ENCODE measurements around the gene TSSC4.

Gene TSSC4

GRCh38 chr11:2376751-2377451, 23.6 kb upstream of the TSSC4 start, which contains the start of gene CD81:
CD81 (plus strand) TSS chr11:2377310; CDS start chr11:2377550, 240 bp downstream.
- DNase-seq (ENCODE audit: low spot score) (no peak), ATAC-seq (ENCODE audit: low read depth) (peak; percentile 44)
- Histone ChIP-seq H3K9me3 (ENCODE audit: severe bottlenecking) (no peaks in the 10 kb centered on the region), H3K4me1 (ENCODE audit: insufficient read depth, poor library complexity, severe bottlenecking) (peaks cover 3% of the 10 kb centered on the region), H3K36me3 (ENCODE audit: low read depth) (peaks cover 4% of the 10 kb centered on the region), H3K27me3 (ENCODE audit: insufficient read depth, poor library complexity, severe bottlenecking) (no peaks in the 10 kb centered on the region), H3K27ac (ENCODE audit: poor library complexity, severe bottlenecking) (peak within 1 kb of the TSS; percentile 66), H3K4me3 (ENCODE audit: severe bottlenecking) (peak within 1 kb of the TSS; percentile 85)
- TF ChIP-seq, protein P1, sequence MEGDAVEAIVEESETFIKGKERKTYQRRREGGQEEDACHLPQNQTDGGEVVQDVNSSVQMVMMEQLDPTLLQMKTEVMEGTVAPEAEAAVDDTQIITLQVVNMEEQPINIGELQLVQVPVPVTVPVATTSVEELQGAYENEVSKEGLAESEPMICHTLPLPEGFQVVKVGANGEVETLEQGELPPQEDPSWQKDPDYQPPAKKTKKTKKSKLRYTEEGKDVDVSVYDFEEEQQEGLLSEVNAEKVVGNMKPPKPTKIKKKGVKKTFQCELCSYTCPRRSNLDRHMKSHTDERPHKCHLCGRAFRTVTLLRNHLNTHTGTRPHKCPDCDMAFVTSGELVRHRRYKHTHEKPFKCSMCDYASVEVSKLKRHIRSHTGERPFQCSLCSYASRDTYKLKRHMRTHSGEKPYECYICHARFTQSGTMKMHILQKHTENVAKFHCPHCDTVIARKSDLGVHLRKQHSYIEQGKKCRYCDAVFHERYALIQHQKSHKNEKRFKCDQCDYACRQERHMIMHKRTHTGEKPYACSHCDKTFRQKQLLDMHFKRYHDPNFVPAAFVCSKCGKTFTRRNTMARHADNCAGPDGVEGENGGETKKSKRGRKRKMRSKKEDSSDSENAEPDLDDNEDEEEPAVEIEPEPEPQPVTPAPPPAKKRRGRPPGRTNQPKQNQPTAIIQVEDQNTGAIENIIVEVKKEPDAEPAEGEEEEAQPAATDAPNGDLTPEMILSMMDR (IDR thresholded peaks at IDR 0.05; ENCODE audit: poor library complexity, severe bottlenecking) = no peak

DNA sequence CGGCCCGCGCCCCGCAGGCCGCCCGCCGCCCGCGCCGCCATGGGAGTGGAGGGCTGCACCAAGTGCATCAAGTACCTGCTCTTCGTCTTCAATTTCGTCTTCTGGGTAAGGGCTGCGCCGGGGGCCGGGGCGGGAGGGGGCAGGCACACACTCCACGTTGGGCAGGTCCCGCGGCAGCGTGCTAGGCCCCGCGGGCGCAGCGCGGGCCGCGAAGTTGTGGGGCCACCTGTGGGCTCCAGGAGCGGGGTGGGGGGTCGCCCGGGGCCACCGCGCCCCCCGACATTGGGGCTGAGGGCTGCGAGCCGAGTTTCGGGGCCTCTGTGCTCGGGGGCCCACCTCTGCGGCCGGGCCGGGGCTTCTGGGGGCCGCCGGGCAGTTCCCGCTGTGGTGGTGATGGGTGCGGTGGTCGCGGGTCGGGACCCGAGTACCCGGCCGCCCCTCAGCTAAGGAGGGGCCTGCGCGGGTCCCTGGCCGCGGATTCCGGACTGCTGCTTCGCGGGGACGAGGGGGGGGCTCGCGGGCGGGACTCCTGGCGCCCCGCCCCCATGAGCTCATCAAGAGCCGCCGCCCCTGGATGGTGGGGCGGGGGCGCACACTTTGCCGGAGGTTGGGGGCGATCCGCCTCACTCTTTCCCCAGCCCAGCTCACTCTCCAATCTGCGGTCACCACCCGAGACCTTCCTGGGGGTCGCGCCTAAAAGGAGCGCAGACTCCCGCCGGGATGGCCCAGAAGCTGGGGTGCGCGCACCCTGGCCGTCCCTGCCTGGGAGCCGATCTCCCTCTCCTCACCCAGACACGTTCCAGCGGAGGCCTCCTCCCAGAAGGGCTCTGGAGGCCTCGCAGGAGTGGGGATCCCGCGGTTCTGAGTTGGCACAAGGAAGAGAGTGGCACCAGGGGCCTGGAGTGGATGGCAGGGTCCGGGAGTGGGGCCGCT, 22.8 kb upstream of the TSSC4 start:
- DNase-seq (ENCODE audit: low spot score) (no peak), ATAC-seq (ENCODE audit: low read depth) (peak; percentile 46)
- Histone ChIP-seq H3K27ac (ENCODE audit: poor library complexity, severe bottlenecking) (peak overlapping the region; percentile 66), H3K9me3 (ENCODE audit: severe bottlenecking) (no peaks in the 10 kb centered on the region), H3K36me3 (ENCODE audit: low read depth) (peaks cover 4% of the 10 kb centered on the region), H3K4me1 (ENCODE audit: insufficient read depth, poor library complexity, severe bottlenecking) (peaks cover 12% of the 10 kb centered on the region), H3K4me3 (ENCODE audit: severe bottlenecking) (peak overlapping the region; percentile 85), H3K27me3 (ENCODE audit: insufficient read depth, poor library complexity, severe bottlenecking) (no peaks in the 10 kb centered on the region)
- TF ChIP-seq, protein P1 (IDR thresholded peaks at IDR 0.05; ENCODE audit: poor library complexity, severe bottlenecking) = no peak

DNA sequence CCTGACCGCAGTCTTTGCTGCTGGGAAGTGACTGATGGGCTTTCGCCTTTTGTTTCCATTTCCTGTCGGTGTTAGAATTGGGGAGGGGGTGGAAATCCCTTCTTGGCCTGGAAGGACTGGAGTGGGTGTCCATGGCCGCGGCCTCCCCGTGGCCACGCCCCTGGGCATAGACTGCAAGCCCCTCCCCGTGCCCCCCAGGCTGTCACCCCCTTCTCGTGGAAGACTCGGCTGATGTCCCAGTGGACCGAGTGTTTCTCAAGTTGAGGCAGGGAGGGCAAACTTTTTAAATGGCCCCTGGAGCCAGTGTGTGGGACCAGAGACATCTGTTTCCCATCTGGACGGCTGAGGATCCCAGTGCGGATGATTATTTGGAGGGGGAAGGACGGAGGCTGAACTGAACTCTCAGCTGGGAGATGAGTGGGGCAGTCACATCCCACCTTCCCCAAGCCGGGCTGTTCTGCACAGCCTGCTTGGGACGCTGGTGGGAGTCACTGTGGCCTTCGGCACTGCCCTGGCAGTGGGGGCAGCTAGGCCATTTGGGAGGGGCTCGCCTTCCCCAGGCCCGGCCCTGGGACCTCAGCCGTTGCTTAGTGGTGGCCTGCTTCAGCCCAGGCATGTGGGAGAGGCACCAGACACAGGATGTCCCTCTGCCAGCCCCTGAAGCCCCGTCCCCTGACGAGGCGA, 21.9 kb upstream of the TSSC4 start:
- H3K27me3 ChIP-seq (ENCODE audit: insufficient read depth, poor library complexity, severe bottlenecking) = no peaks in the 10 kb centered on the region
- TF ChIP-seq, protein P1 (IDR thresholded peaks at IDR 0.05; ENCODE audit: poor library complexity, severe bottlenecking) = no peak
- DNase-seq (ENCODE audit: low spot score) = no peak
- no peaks in the 10 kb centered on the region for H3K9me3 ChIP-seq (ENCODE audit: severe bottlenecking)
- peak overlapping the region; percentile 85 for H3K4me3 ChIP-seq (ENCODE audit: severe bottlenecking)
- peaks cover 4% of the 10 kb centered on the region for H3K36me3 ChIP-seq (ENCODE audit: low read depth)
- H3K27ac ChIP-seq (ENCODE audit: poor library complexity, severe bottlenecking) = peak overlapping the region; percentile 66
- peaks cover 21% of the 10 kb centered on the region for H3K4me1 ChIP-seq (ENCODE audit: insufficient read depth, poor library complexity, severe bottlenecking)
- ATAC-seq (ENCODE audit: low read depth) = peak; percentile 3; the same call in 1 of the 3 replicates

DNA sequence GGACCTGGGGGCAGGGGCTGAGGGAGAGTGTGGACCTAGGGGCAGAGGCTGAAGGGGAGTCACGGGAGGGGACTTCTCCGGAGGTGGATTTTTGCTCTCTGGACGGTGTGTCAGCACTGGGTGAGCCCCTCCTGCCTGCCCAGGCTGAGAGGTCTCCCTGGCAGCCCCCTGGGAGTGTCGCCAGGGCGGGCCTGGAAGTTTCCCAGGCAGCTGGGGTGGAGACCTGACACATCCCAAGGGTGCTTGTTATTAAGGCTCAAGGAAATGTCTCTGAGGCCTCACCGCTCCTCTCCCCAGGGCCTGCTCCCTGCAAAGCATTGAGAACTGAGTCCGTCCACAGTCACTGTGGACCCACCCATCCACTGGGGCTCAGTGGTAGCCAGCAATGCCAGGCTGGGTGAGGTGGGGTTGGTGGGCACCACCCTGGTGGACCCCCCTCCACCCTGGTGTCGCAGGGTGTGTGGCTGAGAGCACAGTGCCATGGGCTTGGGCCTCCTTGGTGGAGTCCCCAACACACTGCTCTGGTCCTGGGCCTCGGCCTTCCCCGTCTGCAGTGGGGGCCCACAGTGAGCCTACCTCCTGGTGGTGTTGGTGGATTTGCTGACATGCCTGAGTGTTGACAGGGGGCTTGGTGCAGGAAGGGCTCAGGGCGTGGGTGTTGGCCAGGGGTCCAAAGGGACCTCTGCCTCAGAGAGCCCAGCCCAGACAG, 20.9 kb upstream of the TSSC4 start:
- TF ChIP-seq, protein P1 (IDR thresholded peaks at IDR 0.05; ENCODE audit: poor library complexity, severe bottlenecking) = no peak
- H3K27me3 ChIP-seq (ENCODE audit: insufficient read depth, poor library complexity, severe bottlenecking) = no peaks in the 10 kb centered on the region
- peaks cover 24% of the 10 kb centered on the region for H3K4me1 ChIP-seq (ENCODE audit: insufficient read depth, poor library complexity, severe bottlenecking)
- no peak for DNase-seq (ENCODE audit: low spot score)
- peaks cover 4% of the 10 kb centered on the region for H3K36me3 ChIP-seq (ENCODE audit: low read depth)
- no peak overlapping the region for H3K27ac ChIP-seq (ENCODE audit: poor library complexity, severe bottlenecking)
- no peaks in the 10 kb centered on the region for H3K9me3 ChIP-seq (ENCODE audit: severe bottlenecking)
- no peak for ATAC-seq (ENCODE audit: low read depth)
- no peak overlapping the region for H3K4me3 ChIP-seq (ENCODE audit: severe bottlenecking)

Data from RWPE2 (cell line).